Sigmoid colon (tissue), 4 donors: Measurements from ENCODE around the gene ACOX1.

ENCODE experiments used
- CTCF ChIP-seq, 4 experiments: fragments of 450-650 bp in 3 of 4; fragments of 200-600 bp in 1 of 4; IDR thresholded peaks; one replicate each; pipeline ENCODE4 v1.5.1; 2016 to 2019; ENCODE audit warnings: antibody characterized with exemption in 4 of 4, mild to moderate bottlenecking in 3 of 4, moderate library complexity in 2 of 4
- EP300 ChIP-seq, 4 donors: sonication (generic); formaldehyde crosslinking; IDR thresholded peaks; one replicate each; pipeline ENCODE4 v1.6.1; 2017; ENCODE audit warnings: antibody characterized with exemption in 4 of 4
- POLR2A ChIP-seq, 2 donors: fragments of 450-650 bp; IDR thresholded peaks; one replicate each; pipeline ENCODE4 v1.6.1; 2016; ENCODE audit warnings: antibody characterized with exemption in 2 of 2, mild to moderate bottlenecking in 2 of 2, moderate library complexity in 2 of 2
- POLR2AphosphoS5 ChIP-seq, 4 donors: sonication (generic); formaldehyde crosslinking; IDR thresholded peaks; one replicate each; pipeline ENCODE4 v1.6.1; 2017; ENCODE audit warnings: antibody characterized with exemption in 4 of 4

- TF ChIP-seq CTCF (IDR thresholded peaks at IDR 0.05): no peak
- TF ChIP-seq POLR2AphosphoS5 (IDR thresholded peaks at IDR 0.05): no peak
- no peak for TF ChIP-seq POLR2A (IDR thresholded peaks at IDR 0.05)
- TF ChIP-seq EP300 (IDR thresholded peaks at IDR 0.05): no peak
These were observed 61.6 kb downstream of the ACOX1 start for GRCh38 chr17:75917141-75917916.
